Liver (tissue), 3 donors: ENCODE results near the gene PRPF40A.

Experiments used
- CTCF ChIP-seq: fragments of 150-350 bp; IDR thresholded peaks from 2 replicates; pipeline ENCODE4 v1.5.1; 2017; ENCODE audit warnings: improper control_type of control experiment, low read depth, low read length; ENCODE audit not compliant: missing input control
- EGR1 ChIP-seq, 2 donors: IDR thresholded peaks; 2 replicates each; pipeline ENCODE4 v1.6.1; 2016 to 2018; ENCODE audit warnings: antibody characterized with exemption in 2 of 2, low read depth in 2 of 2
- FOXA1 ChIP-seq: IDR thresholded peaks from 2 replicates; pipeline ENCODE4 v1.6.1; 2016; ENCODE audit warnings: antibody characterized with exemption
- HNF4G ChIP-seq: IDR thresholded peaks from 2 replicates; pipeline ENCODE4 v1.6.1; 2016; ENCODE audit warnings: antibody characterized with exemption
- JUND ChIP-seq, 2 donors: IDR thresholded peaks; 2 replicates each; pipeline ENCODE4 v1.6.1; 2016; ENCODE audit warnings: antibody characterized with exemption in 2 of 2
- MAX ChIP-seq: IDR thresholded peaks from 2 replicates; pipeline ENCODE4 v1.6.1; 2016; ENCODE audit warnings: antibody characterized with exemption
- REST ChIP-seq: IDR thresholded peaks from 2 replicates; pipeline ENCODE4 v1.6.1; 2016; ENCODE audit warnings: antibody characterized with exemption, mild to moderate bottlenecking
- YY1 ChIP-seq: IDR thresholded peaks from 2 replicates; pipeline ENCODE4 v1.6.1; 2016; ENCODE audit warnings: antibody characterized with exemption, mild to moderate bottlenecking
- donor health status: healthy.
- donor health status: healthy.

GRCh38 chr2:152682663-152683062, 34.6 kb downstream of the PRPF40A start:
- TF ChIP-seq CTCF (no peak), HNF4G (no peak), JUND (IDR thresholded peaks at IDR 0.05) (no peak), YY1 (no peak), MAX (no peak), FOXA1 (no peak), EGR1 (IDR thresholded peaks at IDR 0.05; ENCODE audit: low read depth in 2 of 2) (no peak), REST (no peak)
